ENCODE results near the gene CDKN1A.

CDKN1A gene

GRCh38 chr6:36683145-36683655, 4.7 kb downstream of the CDKN1A start:
- no peak overlapping the region for H3K4me3 Mint-ChIP-seq

GRCh38 chr6:36683656-36684446, 5.3 kb downstream of the CDKN1A start:
- peaks cover 51% of the 10 kb centered on the region for H3K4me1 Mint-ChIP-seq
- H3K27ac Mint-ChIP-seq = no peak overlapping the region
- ATAC-seq = no peak
- H3K4me3 Mint-ChIP-seq = no peak overlapping the region
- H3K9me3 Mint-ChIP-seq = no peaks in the 10 kb centered on the region
- no peaks in the 10 kb centered on the region for H3K27me3 Mint-ChIP-seq
- no peak for DNase-seq

More at GRCh38 chr6:36683145-36683655, 4.7 kb downstream of the CDKN1A start:
- no peak for ATAC-seq
- Mint-ChIP-seq H3K9me3 (no peaks in the 10 kb centered on the region), H3K27me3 (peaks cover 1% of the 10 kb centered on the region), H3K27ac (no peak overlapping the region), H3K4me1 (peaks cover 57% of the 10 kb centered on the region)
- DNase-seq = no peak

GRCh38 chr6:36684447-36684812, 5.9 kb downstream of the CDKN1A start:
- no peak overlapping the region for H3K27ac Mint-ChIP-seq
- DNase-seq (no peak), ATAC-seq (no peak)
- H3K9me3 Mint-ChIP-seq = no peaks in the 10 kb centered on the region
- H3K27me3 Mint-ChIP-seq = no peaks in the 10 kb centered on the region
- no peak overlapping the region for H3K4me3 Mint-ChIP-seq
- peaks cover 48% of the 10 kb centered on the region for H3K4me1 Mint-ChIP-seq

- Mint-ChIP-seq H3K27me3 (no peaks in the 10 kb centered on the region), H3K27ac (no peak overlapping the region), H3K9me3 (no peaks in the 10 kb centered on the region), H3K4me1 (peaks cover 42% of the 10 kb centered on the region), H3K4me3 (no peak overlapping the region)
- ATAC-seq = no peak
- DNase-seq = no peak
Observed at GRCh38 chr6:36685166-36685924, 6.8 kb downstream of the CDKN1A start.

- DNase-seq = no peak
- H3K27me3 Mint-ChIP-seq = no peaks in the 10 kb centered on the region
- H3K4me1 Mint-ChIP-seq = peaks cover 35% of the 10 kb centered on the region
- H3K9me3 Mint-ChIP-seq = no peaks in the 10 kb centered on the region
- H3K4me3 Mint-ChIP-seq = no peak overlapping the region
- ATAC-seq = no peak
- H3K27ac Mint-ChIP-seq = peak overlapping the region in 1 of 2 donors; percentile 30
Observed at GRCh38 chr6:36685926-36686667, 7.6 kb downstream of the CDKN1A start.

GRCh38 chr6:36686668-36687513, 8.4 kb downstream of the CDKN1A start:
- Mint-ChIP-seq H3K4me1 (peaks cover 27% of the 10 kb centered on the region), H3K27me3 (no peaks in the 10 kb centered on the region), H3K4me3 (no peak overlapping the region), H3K27ac (peak overlapping the region in 1 of 2 donors; percentile 30), H3K9me3 (no peaks in the 10 kb centered on the region)
- ATAC-seq = no peak
- no peak for DNase-seq

- H3K4me1 Mint-ChIP-seq = peaks cover 19% of the 10 kb centered on the region
- no peak overlapping the region for H3K27ac Mint-ChIP-seq
- H3K9me3 Mint-ChIP-seq = no peaks in the 10 kb centered on the region
- no peak overlapping the region for H3K4me3 Mint-ChIP-seq
- ATAC-seq = no peak
- no peak for DNase-seq
- H3K27me3 Mint-ChIP-seq = no peaks in the 10 kb centered on the region
Observed at GRCh38 chr6:36688063-36688738, 9.7 kb downstream of the CDKN1A start.

GRCh38 chr6:36688739-36689075, 10.2 kb downstream of the CDKN1A start:
- Mint-ChIP-seq H3K4me3 (no peak overlapping the region), H3K4me1 (peaks cover 14% of the 10 kb centered on the region), H3K27ac (no peak overlapping the region), H3K9me3 (no peaks in the 10 kb centered on the region), H3K27me3 (no peaks in the 10 kb centered on the region)
- ATAC-seq (no peak), DNase-seq (no peak)

GRCh38 chr6:36691011-36691410, 12.5 kb downstream of the CDKN1A start:
- no peak overlapping the region for H3K4me3 Mint-ChIP-seq
- DNase-seq (no peak), ATAC-seq (no peak)
- no peak overlapping the region for H3K27ac Mint-ChIP-seq
- no peaks in the 10 kb centered on the region for H3K27me3 Mint-ChIP-seq
- peaks cover 13% of the 10 kb centered on the region for H3K4me1 Mint-ChIP-seq
- H3K9me3 Mint-ChIP-seq = no peaks in the 10 kb centered on the region

- ATAC-seq (no peak), DNase-seq (no peak)
- no peaks in the 10 kb centered on the region for H3K9me3 Mint-ChIP-seq
- H3K4me3 Mint-ChIP-seq = no peak overlapping the region
- H3K4me1 Mint-ChIP-seq = peaks cover 17% of the 10 kb centered on the region
- no peak overlapping the region for H3K27ac Mint-ChIP-seq
- H3K27me3 Mint-ChIP-seq = no peaks in the 10 kb centered on the region
Observed at GRCh38 chr6:36691612-36692011, 13.1 kb downstream of the CDKN1A start.

GRCh38 chr6:36692220-36692619, 13.7 kb downstream of the CDKN1A start:
- Mint-ChIP-seq H3K4me1 (peaks cover 21% of the 10 kb centered on the region), H3K27me3 (no peaks in the 10 kb centered on the region), H3K4me3 (no peak overlapping the region), H3K27ac (no peak overlapping the region), H3K9me3 (no peaks in the 10 kb centered on the region)
- DNase-seq (no peak), ATAC-seq (peak; percentile 79)

GRCh38 chr6:36692861-36693702, 14.6 kb downstream of the CDKN1A start:
- Mint-ChIP-seq H3K4me3 (no peak overlapping the region), H3K4me1 (peaks cover 21% of the 10 kb centered on the region), H3K27me3 (no peaks in the 10 kb centered on the region)

GRCh38 chr6:36694616-36695015, 16.1 kb downstream of the CDKN1A start:
- H3K27me3 Mint-ChIP-seq = peaks cover 10% of the 10 kb centered on the region
- peaks cover 21% of the 10 kb centered on the region for H3K4me1 Mint-ChIP-seq
- no peak for ATAC-seq
- H3K9me3 Mint-ChIP-seq = no peaks in the 10 kb centered on the region
- no peak overlapping the region for H3K4me3 Mint-ChIP-seq
- H3K27ac Mint-ChIP-seq = no peak overlapping the region
- DNase-seq = no peak

More at GRCh38 chr6:36692861-36693702, 14.6 kb downstream of the CDKN1A start:
- DNase-seq (no peak), ATAC-seq (no peak)
- H3K27ac Mint-ChIP-seq = no peak overlapping the region
- H3K9me3 Mint-ChIP-seq = no peaks in the 10 kb centered on the region

- Mint-ChIP-seq H3K9me3 (no peaks in the 10 kb centered on the region), H3K27ac (no peak overlapping the region), H3K4me3 (no peak overlapping the region), H3K4me1 (peaks cover 21% of the 10 kb centered on the region), H3K27me3 (peaks cover 10% of the 10 kb centered on the region)
- ATAC-seq (peak; percentile 82), DNase-seq (no peak)
Observed at GRCh38 chr6:36695414-36695813, 16.9 kb downstream of the CDKN1A start.
